GM19468 (cell line): ENCODE measurements around the gene CEACAM7.
"Not testable (repeated sequence)": the region's sequence is repeated elsewhere in the genome, so short reads cannot be mapped to it uniquely, and the experiment has no call there.

ENCODE experiments used
- ATAC-seq: cut with Tn5 transposase; IDR thresholded peaks from one replicate; pipeline ENCODE4 v1.9.1; 2021; ENCODE audit warnings: mild to moderate bottlenecking, moderate library complexity, moderate number of reproducible peaks; ENCODE audit not compliant: unreplicated experiment; ENCODE audit errors: extremely low read depth

The CEACAM7 gene

GRCh38 chr19:41688098-41688497 is at the start of gene CEACAM7:
TSS of gene CEACAM7 (minus strand) at chr19:41688270. CDS start at chr19:41688165, 105 bp downstream.
- ATAC-seq = no peak

- ATAC-seq = no peak
Observed at GRCh38 chr19:41735071-41735600, 47.1 kb upstream of the CEACAM7 start.

GRCh38 chr19:41734585-41734984 is 46.5 kb upstream of the CEACAM7 start:
- ATAC-seq = no peak

GRCh38 chr19:41734156-41734555 is 46.1 kb upstream of the CEACAM7 start:
- ATAC-seq = no peak

GRCh38 chr19:41726493-41726892 is 38.4 kb upstream of the CEACAM7 start:
- no peak for ATAC-seq

- ATAC-seq = no peak
Observed at GRCh38 chr19:41720103-41720502, 32.0 kb upstream of the CEACAM7 start.

- ATAC-seq = no peak
Observed at GRCh38 chr19:41718761-41719160, 30.7 kb upstream of the CEACAM7 start.

GRCh38 chr19:41714598-41714997 is 26.5 kb upstream of the CEACAM7 start:
- no peak for ATAC-seq

GRCh38 chr19:41711376-41712261 is 23.5 kb upstream of the CEACAM7 start:
- no peak for ATAC-seq

GRCh38 chr19:41709951-41710645 is 22.0 kb upstream of the CEACAM7 start:
- ATAC-seq = no peak

- ATAC-seq = not testable (repeated sequence)
Observed at GRCh38 chr19:41709516-41709915, 21.4 kb upstream of the CEACAM7 start.

- ATAC-seq = no peak
Observed at GRCh38 chr19:41708481-41708880, 20.4 kb upstream of the CEACAM7 start, which contains the start of gene CEACAM5. TSS of gene CEACAM5 (plus strand) at chr19:41708626. CDS start at chr19:41708732, 106 bp downstream.

GRCh38 chr19:41707871-41708371 is 19.9 kb upstream of the CEACAM7 start:
- ATAC-seq = no peak

- no peak for ATAC-seq
Observed at GRCh38 chr19:41707502-41707812, 19.4 kb upstream of the CEACAM7 start.

- ATAC-seq = no peak
Observed at GRCh38 chr19:41706741-41707501, 18.9 kb upstream of the CEACAM7 start.

- ATAC-seq = no peak
Observed at GRCh38 chr19:41705393-41706174, 17.5 kb upstream of the CEACAM7 start.

- no peak for ATAC-seq
Observed at GRCh38 chr19:41703602-41704293, 15.7 kb upstream of the CEACAM7 start.

GRCh38 chr19:41702171-41702651 is 14.1 kb upstream of the CEACAM7 start:
- no peak for ATAC-seq
